Epithelial cell of proximal tubule (primary cell): ENCODE measurements around the gene ITGB3. TPM values are rescaled to one million over a fixed set of nuclear protein-coding genes. Genes with fewer than 3 reads are reported as not detected.
A peak's percentile ranks its signal among the peaks of the same experiment; 100 is the strongest.

Source experiments
- DNase-seq: peaks from one replicate; pipeline ENCODE4 v3.0.0-alpha.2; 2011; ENCODE audit warnings: low read depth
- H3K4me3 ChIP-seq: 2 replicates; pipeline ENCODE4 v1.5.1; 2011; ENCODE audit warnings: low read depth, mild to moderate bottlenecking, low read length
- CTCF ChIP-seq: conservative IDR thresholded peaks from 2 replicates; pipeline ENCODE4 v1.5.1; 2012; ENCODE audit warnings: low read depth, mild to moderate bottlenecking, low read length
- total RNA-seq: library from RNA; depleted of rRNA; stranded (reverse); fragments of >200 nt; gene quantifications from 2 replicates; pipeline ENCODE4 v1.2.3, GENCODE V29; 2015

ITGB3 gene
- total RNA-seq, 1 donor from 2014 or later, result 181 TPM

GRCh38 chr17:47237841-47238240 is 15.8 kb upstream of the ITGB3 start:
- no peak for TF ChIP-seq CTCF
- H3K4me3 ChIP-seq, result no peak overlapping the region
- no peak for DNase-seq

- no peak overlapping the region for H3K4me3 ChIP-seq
- TF ChIP-seq CTCF, result no peak
- no peak for DNase-seq
These were observed 15.2 kb upstream of the ITGB3 start for GRCh38 chr17:47238321-47239010.

GRCh38 chr17:47239619-47239966 is 14.0 kb upstream of the ITGB3 start:
- DNase-seq, result no peak
- no peak for TF ChIP-seq CTCF
- no peak overlapping the region for H3K4me3 ChIP-seq

- no peak overlapping the region for H3K4me3 ChIP-seq
These were observed 13.5 kb upstream of the ITGB3 start for GRCh38 chr17:47239967-47240651.

GRCh38 chr17:47240806-47241205 is 12.8 kb upstream of the ITGB3 start:
- no peak for TF ChIP-seq CTCF

More at GRCh38 chr17:47239967-47240651, 13.5 kb upstream of the ITGB3 start:
- peak; percentile 99 for DNase-seq
- TF ChIP-seq CTCF, result no peak

GRCh38 chr17:47242648-47243047 is 11.0 kb upstream of the ITGB3 start:
- TF ChIP-seq CTCF, result no peak
- no peak for DNase-seq
- H3K4me3 ChIP-seq, result no peak overlapping the region

More at GRCh38 chr17:47240806-47241205, 12.8 kb upstream of the ITGB3 start:
- no peak overlapping the region for H3K4me3 ChIP-seq
- DNase-seq, result no peak
